Measurements from ENCODE around the gene DDX39B.

Gene DDX39B

GRCh38 chr6:31574106-31575061 is 32.6 kb upstream of the DDX39B start:
- TF ChIP-seq CTCF (IDR thresholded peaks at IDR 0.05; ENCODE audit: insufficient read depth, missing control alignments), result no peak
- no peak for FAIRE-seq
- no peak for DNase-seq (ENCODE audit: insufficient read length, low spot score)

GRCh38 chr6:31573239-31574105 is 31.7 kb upstream of the DDX39B start:
- DNase-seq (ENCODE audit: insufficient read length, low spot score) (no peak), FAIRE-seq (no peak)
- TF ChIP-seq CTCF (IDR thresholded peaks at IDR 0.05; ENCODE audit: insufficient read depth, missing control alignments), result no peak

GRCh38 chr6:31572041-31572911 is 30.5 kb upstream of the DDX39B start, which contains the start of gene LTA:
Gene LTA (plus strand): TSS chr6:31572289. CDS start chr6:31572743, 454 bp downstream.
- no peak for TF ChIP-seq CTCF (IDR thresholded peaks at IDR 0.05; ENCODE audit: insufficient read depth, missing control alignments)
- FAIRE-seq, result no peak

GRCh38 chr6:31569861-31570536 is 28.2 kb upstream of the DDX39B start:
- DNase-seq (ENCODE audit: insufficient read length, low spot score) (no peak), FAIRE-seq (no peak)
- TF ChIP-seq CTCF (IDR thresholded peaks at IDR 0.05; ENCODE audit: insufficient read depth, missing control alignments), result no peak

More at GRCh38 chr6:31572041-31572911, 30.5 kb upstream of the DDX39B start, which contains the start of gene LTA:
- DNase-seq (ENCODE audit: insufficient read length, low spot score), result no peak

GRCh38 chr6:31568537-31568961 is 26.7 kb upstream of the DDX39B start:
- TF ChIP-seq CTCF (IDR thresholded peaks at IDR 0.05; ENCODE audit: insufficient read depth, missing control alignments), result no peak
- FAIRE-seq, result no peak
- DNase-seq (ENCODE audit: insufficient read length, low spot score), result no peak

Data from D721Med (cell line).